Mesothelial cell of epicardium (in vitro differentiated cells): ENCODE results near the gene NCOR1. TPM values are rescaled to one million over a fixed set of nuclear protein-coding genes. Genes with fewer than 3 reads are reported as not detected.
"Not testable (repeated sequence)": the region's sequence is repeated elsewhere in the genome, so short reads cannot be mapped to it uniquely, and the experiment has no call there.

Experiments
- DNase-seq, 2 experiments: peaks; one replicate each; pipeline ENCODE4 v3.0.0; 2021; ENCODE audit warnings: low spot score in 2 of 2; ENCODE audit not compliant: unreplicated experiment in 2 of 2
- H3K27ac Mint-ChIP-seq: 2 replicates; pipeline ENCODE4 v1.8.0; 2021; ENCODE audit warnings: mixed read lengths
- H3K27me3 Mint-ChIP-seq: 2 replicates; pipeline ENCODE4 v1.8.0; 2021; ENCODE audit warnings: low read depth, mixed read lengths
- H3K36me3 Mint-ChIP-seq: 2 replicates; pipeline ENCODE4 v1.8.0; 2021; ENCODE audit warnings: mixed read lengths
- H3K4me1 Mint-ChIP-seq: 2 replicates; pipeline ENCODE4 v1.8.0; 2021; ENCODE audit warnings: mixed read lengths
- H3K4me3 Mint-ChIP-seq: 2 replicates; pipeline ENCODE4 v1.8.0; 2021; ENCODE audit warnings: mild to moderate bottlenecking, moderate library complexity, mixed read lengths
- H3K9me3 Mint-ChIP-seq: 2 replicates; pipeline ENCODE4 v1.8.0; 2021; ENCODE audit warnings: mixed read lengths
- CTCF ChIP-seq: fragments of 200-600 bp; sonication (generic); IDR thresholded peaks from one replicate; pipeline ENCODE4 v1.5.0; 2021; ENCODE audit warnings: antibody characterized with exemption; ENCODE audit not compliant: unreplicated experiment
- total RNA-seq: library from RNA; stranded (reverse); gene quantifications from 3 replicates; pipeline ENCODE4 v1.2.1, GENCODE V29; 2021

The NCOR1 gene
- total RNA-seq, 1 donor from 2014 or later = 142 TPM

DNA sequence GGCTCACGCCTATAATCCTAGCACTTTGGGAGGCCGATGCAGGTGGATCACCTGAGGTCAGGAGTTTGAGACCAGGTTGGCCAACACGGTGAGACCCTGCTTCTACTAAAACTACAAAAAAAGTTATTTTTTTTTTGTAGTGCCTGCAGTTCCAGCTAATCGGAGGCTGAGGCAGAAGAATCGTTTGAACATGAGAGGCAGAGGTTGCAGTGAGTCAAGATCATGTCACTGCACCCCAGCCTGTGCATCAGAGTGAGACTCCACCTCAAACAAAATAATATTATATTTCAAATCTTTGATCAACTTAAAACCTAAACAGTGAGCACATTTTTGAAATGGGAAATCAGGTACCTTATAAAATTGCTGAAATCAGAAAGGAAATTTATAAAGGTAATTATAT is 36.5 kb downstream of the NCOR1 start:
- TF ChIP-seq CTCF = no peak
- H3K9me3 Mint-ChIP-seq = peaks cover 11% of the 10 kb centered on the region
- no peaks in the 10 kb centered on the region for H3K4me1 Mint-ChIP-seq
- H3K27me3 Mint-ChIP-seq = no peaks in the 10 kb centered on the region
- H3K36me3 Mint-ChIP-seq = peaks cover 35% of the 10 kb centered on the region
- no peak overlapping the region for H3K27ac Mint-ChIP-seq
- DNase-seq = no peak
- no peak overlapping the region for H3K4me3 Mint-ChIP-seq

GRCh38 chr17:16171613-16172012 is 43.7 kb downstream of the NCOR1 start:
- Mint-ChIP-seq H3K4me3 (no peak overlapping the region), H3K4me1 (no peaks in the 10 kb centered on the region), H3K27ac (no peak overlapping the region), H3K27me3 (no peaks in the 10 kb centered on the region), H3K36me3 (peaks cover 24% of the 10 kb centered on the region), H3K9me3 (no peaks in the 10 kb centered on the region)
- DNase-seq = no peak
- TF ChIP-seq CTCF = no peak

DNA sequence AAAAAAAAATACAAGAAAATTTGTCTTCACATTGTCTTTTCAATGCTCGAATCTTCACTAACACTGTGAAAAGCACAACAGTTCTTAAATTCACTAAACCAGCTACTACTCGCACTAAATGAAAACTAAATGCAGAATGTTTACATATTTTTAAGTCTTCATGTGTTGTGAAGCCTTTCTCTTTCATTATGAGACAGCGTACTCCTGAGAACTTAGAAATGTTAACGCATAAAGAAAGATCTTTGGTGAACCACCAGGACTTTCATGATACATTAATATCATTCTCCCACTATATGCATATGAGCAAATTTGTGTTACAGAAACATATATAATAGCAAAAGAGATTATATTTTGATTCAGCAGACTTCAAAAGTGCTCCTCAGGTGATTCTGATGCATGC is 48.6 kb downstream of the NCOR1 start:
- not testable (repeated sequence) for H3K4me1 Mint-ChIP-seq, H3K27ac Mint-ChIP-seq, DNase-seq, H3K9me3 Mint-ChIP-seq, H3K27me3 Mint-ChIP-seq, H3K4me3 Mint-ChIP-seq
- peaks cover 25% of the 10 kb centered on the region for H3K36me3 Mint-ChIP-seq

DNA sequence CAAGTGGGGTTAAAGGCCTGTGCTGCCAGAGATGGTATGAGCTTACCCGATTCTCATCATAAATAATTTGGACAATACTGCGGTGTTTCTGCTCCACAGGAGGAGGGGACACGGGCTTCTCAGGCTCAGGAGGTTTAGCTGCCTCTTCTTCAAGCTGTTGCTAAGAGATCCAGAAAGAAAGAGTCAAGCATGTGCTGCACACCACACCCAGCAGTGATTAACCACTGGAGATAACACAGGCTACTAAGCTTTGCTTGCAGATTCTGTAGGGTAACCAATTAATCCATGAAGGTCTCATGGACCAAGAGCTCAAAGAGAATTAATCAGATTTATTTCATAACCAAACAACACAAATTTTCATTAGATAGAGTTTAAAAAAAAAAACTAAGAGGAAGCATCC is 56.6 kb downstream of the NCOR1 start:
- TF ChIP-seq CTCF = no peak
- H3K27me3 Mint-ChIP-seq = no peaks in the 10 kb centered on the region
- no peak overlapping the region for H3K27ac Mint-ChIP-seq
- H3K4me3 Mint-ChIP-seq = no peak overlapping the region
- DNase-seq = no peak
- H3K9me3 Mint-ChIP-seq = no peaks in the 10 kb centered on the region
- H3K4me1 Mint-ChIP-seq = peaks cover 7% of the 10 kb centered on the region
- peaks cover 27% of the 10 kb centered on the region for H3K36me3 Mint-ChIP-seq

GRCh38 chr17:16155536-16155935 is 59.8 kb downstream of the NCOR1 start:
- peaks cover 6% of the 10 kb centered on the region for H3K9me3 Mint-ChIP-seq
- H3K4me1 Mint-ChIP-seq = no peaks in the 10 kb centered on the region
- no peak overlapping the region for H3K27ac Mint-ChIP-seq
- peaks cover 40% of the 10 kb centered on the region for H3K36me3 Mint-ChIP-seq
- no peaks in the 10 kb centered on the region for H3K27me3 Mint-ChIP-seq
- TF ChIP-seq CTCF = no peak
- no peak overlapping the region for H3K4me3 Mint-ChIP-seq
- DNase-seq = no peak

GRCh38 chr17:16152326-16152725 is 63.0 kb downstream of the NCOR1 start:
- H3K9me3 Mint-ChIP-seq, DNase-seq, H3K4me3 Mint-ChIP-seq, H3K27ac Mint-ChIP-seq, H3K4me1 Mint-ChIP-seq, H3K27me3 Mint-ChIP-seq: not testable (repeated sequence)
- H3K36me3 Mint-ChIP-seq = peaks cover 51% of the 10 kb centered on the region

DNA sequence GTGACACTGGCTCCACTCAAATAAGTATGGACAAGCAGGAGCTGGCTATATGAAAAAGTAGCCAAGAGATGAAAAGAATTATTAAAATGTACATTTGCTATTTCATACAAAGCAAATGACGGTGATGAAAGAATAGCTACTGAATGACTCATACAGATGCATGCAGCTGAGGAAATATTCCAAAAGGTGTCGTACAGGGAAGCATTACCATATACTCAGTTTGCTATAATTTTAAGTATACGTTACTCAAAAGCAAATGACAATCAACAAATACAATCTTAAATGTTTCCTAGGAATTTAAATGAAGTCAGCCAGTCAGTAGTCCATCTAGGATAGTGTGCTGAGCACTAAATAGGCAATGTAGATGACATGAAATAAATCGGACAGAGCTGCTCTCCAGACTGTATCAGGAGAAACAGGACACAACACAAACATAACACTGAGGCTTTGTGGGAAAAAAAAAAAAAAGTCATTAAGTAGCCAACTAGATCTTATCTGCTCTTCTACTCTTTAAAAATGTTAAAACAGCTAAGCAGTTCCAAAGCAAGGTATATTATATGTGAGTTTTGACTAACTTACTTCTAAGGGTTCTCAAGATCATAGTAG is 65.0 kb downstream of the NCOR1 start:
- Mint-ChIP-seq H3K9me3 (peaks cover 9% of the 10 kb centered on the region), H3K27me3 (no peaks in the 10 kb centered on the region), H3K4me3 (no peak overlapping the region), H3K27ac (peak overlapping the region; percentile 3), H3K36me3 (peaks cover 51% of the 10 kb centered on the region), H3K4me1 (peaks cover 5% of the 10 kb centered on the region)
- no peak for TF ChIP-seq CTCF
- no peak for DNase-seq
